Measurements from ENCODE around the gene AMPD3.

AMPD3 gene

GRCh38 chr11:10518891-10519290 lies 63.8 kb downstream of the AMPD3 start:
- Mint-ChIP-seq H3K36me3 (ENCODE audit: insufficient read depth) (peaks cover 11% of the 10 kb centered on the region), H3K27me3 (no peaks in the 10 kb centered on the region), H3K9me3 (no peaks in the 10 kb centered on the region), H3K4me3 (no peak overlapping the region), H3K27ac (no peak overlapping the region), H3K4me1 (ENCODE audit: low read depth in 2 of 2) (peaks cover 0 to 3% of the 10 kb centered on the region in 2 donors)
- DNase-seq (no peak), ATAC-seq (replicated peaks) (no peak)

GRCh38 chr11:10519630-10520029 lies 64.6 kb downstream of the AMPD3 start:
- H3K36me3 Mint-ChIP-seq (ENCODE audit: insufficient read depth), result peaks cover 18% of the 10 kb centered on the region
- H3K27ac Mint-ChIP-seq, result no peak overlapping the region
- no peak for DNase-seq

GRCh38 chr11:10520562-10520961 lies 65.5 kb downstream of the AMPD3 start:
- no peak for DNase-seq
- H3K9me3 Mint-ChIP-seq, result no peaks in the 10 kb centered on the region
- peaks cover 21% of the 10 kb centered on the region for H3K36me3 Mint-ChIP-seq (ENCODE audit: insufficient read depth)
- H3K4me1 Mint-ChIP-seq (ENCODE audit: low read depth in 2 of 2), result no peaks in the 10 kb centered on the region
- H3K27ac Mint-ChIP-seq, result no peak overlapping the region
- no peak for ATAC-seq (replicated peaks)
- no peaks in the 10 kb centered on the region for H3K27me3 Mint-ChIP-seq
- H3K4me3 Mint-ChIP-seq, result no peak overlapping the region

More at GRCh38 chr11:10519630-10520029, 64.6 kb downstream of the AMPD3 start:
- Mint-ChIP-seq H3K4me3 (no peak overlapping the region), H3K9me3 (no peaks in the 10 kb centered on the region), H3K4me1 (ENCODE audit: low read depth in 2 of 2) (no peaks in the 10 kb centered on the region), H3K27me3 (no peaks in the 10 kb centered on the region)
- ATAC-seq (replicated peaks), result no peak

- Mint-ChIP-seq H3K27ac (no peak overlapping the region), H3K27me3 (no peaks in the 10 kb centered on the region), H3K4me3 (no peak overlapping the region), H3K36me3 (ENCODE audit: insufficient read depth) (peaks cover 16% of the 10 kb centered on the region), H3K4me1 (ENCODE audit: low read depth in 2 of 2) (peaks cover 0 to 1% of the 10 kb centered on the region in 2 donors), H3K9me3 (no peaks in the 10 kb centered on the region)
- no peak for ATAC-seq (replicated peaks)
- no peak for DNase-seq
These were observed 67.2 kb downstream of the AMPD3 start for GRCh38 chr11:10522276-10522675.

GRCh38 chr11:10522921-10523320 lies 67.9 kb downstream of the AMPD3 start:
- H3K27me3 Mint-ChIP-seq, result no peaks in the 10 kb centered on the region

GRCh38 chr11:10524471-10524870 lies 69.4 kb downstream of the AMPD3 start:
- DNase-seq, result no peak
- no peak overlapping the region for H3K27ac Mint-ChIP-seq
- peaks cover 20% of the 10 kb centered on the region for H3K36me3 Mint-ChIP-seq (ENCODE audit: insufficient read depth)
- H3K9me3 Mint-ChIP-seq, result no peaks in the 10 kb centered on the region
- H3K27me3 Mint-ChIP-seq, result no peaks in the 10 kb centered on the region
- no peak overlapping the region for H3K4me3 Mint-ChIP-seq
- ATAC-seq (replicated peaks), result no peak
- H3K4me1 Mint-ChIP-seq (ENCODE audit: low read depth in 2 of 2), result peaks cover 0 to 2% of the 10 kb centered on the region in 2 donors

More at GRCh38 chr11:10522921-10523320, 67.9 kb downstream of the AMPD3 start:
- peaks cover 16% of the 10 kb centered on the region for H3K36me3 Mint-ChIP-seq (ENCODE audit: insufficient read depth)
- DNase-seq (no peak), ATAC-seq (replicated peaks) (no peak)
- H3K9me3 Mint-ChIP-seq, result no peaks in the 10 kb centered on the region
- peaks cover 0 to 2% of the 10 kb centered on the region in 2 donors for H3K4me1 Mint-ChIP-seq (ENCODE audit: low read depth in 2 of 2)
- H3K4me3 Mint-ChIP-seq, result no peak overlapping the region
- no peak overlapping the region for H3K27ac Mint-ChIP-seq

- no peak overlapping the region for H3K4me3 Mint-ChIP-seq
These were observed 72.2 kb downstream of the AMPD3 start for GRCh38 chr11:10526974-10527918.

GRCh38 chr11:10528121-10528520 lies 73.1 kb downstream of the AMPD3 start:
- Mint-ChIP-seq H3K4me1 (ENCODE audit: low read depth in 2 of 2) (peaks cover 0 to 2% of the 10 kb centered on the region in 2 donors), H3K36me3 (ENCODE audit: insufficient read depth) (peaks cover 32% of the 10 kb centered on the region), H3K27ac (no peak overlapping the region), H3K9me3 (no peaks in the 10 kb centered on the region), H3K27me3 (no peaks in the 10 kb centered on the region), H3K4me3 (no peak overlapping the region)
- ATAC-seq (replicated peaks) (no peak), DNase-seq (no peak)

More at GRCh38 chr11:10526974-10527918, 72.2 kb downstream of the AMPD3 start:
- H3K27ac Mint-ChIP-seq, result no peak overlapping the region
- H3K4me1 Mint-ChIP-seq (ENCODE audit: low read depth in 2 of 2), result peaks cover 0 to 2% of the 10 kb centered on the region in 2 donors
- peaks cover 28% of the 10 kb centered on the region for H3K36me3 Mint-ChIP-seq (ENCODE audit: insufficient read depth)
- no peaks in the 10 kb centered on the region for H3K9me3 Mint-ChIP-seq
- ATAC-seq (replicated peaks) (no peak), DNase-seq (no peak)
- no peaks in the 10 kb centered on the region for H3K27me3 Mint-ChIP-seq

- ATAC-seq (replicated peaks) (no peak), DNase-seq (no peak)
- no peaks in the 10 kb centered on the region for H3K9me3 Mint-ChIP-seq
- H3K27me3 Mint-ChIP-seq, result no peaks in the 10 kb centered on the region
- no peak overlapping the region for H3K4me3 Mint-ChIP-seq
- H3K36me3 Mint-ChIP-seq (ENCODE audit: insufficient read depth), result peaks cover 32% of the 10 kb centered on the region
- no peak overlapping the region for H3K27ac Mint-ChIP-seq
- H3K4me1 Mint-ChIP-seq (ENCODE audit: low read depth in 2 of 2), result peaks cover 0 to 2% of the 10 kb centered on the region in 2 donors
These were observed 74.2 kb downstream of the AMPD3 start for GRCh38 chr11:10529279-10529678.

- ATAC-seq (replicated peaks) (no peak), DNase-seq (no peak)
- no peak overlapping the region for H3K27ac Mint-ChIP-seq
- H3K9me3 Mint-ChIP-seq, result no peaks in the 10 kb centered on the region
- H3K36me3 Mint-ChIP-seq (ENCODE audit: insufficient read depth), result peaks cover 20% of the 10 kb centered on the region
- H3K27me3 Mint-ChIP-seq, result no peaks in the 10 kb centered on the region
- no peak overlapping the region for H3K4me3 Mint-ChIP-seq
- no peaks in the 10 kb centered on the region for H3K4me1 Mint-ChIP-seq (ENCODE audit: low read depth in 2 of 2)
These were observed 77.5 kb downstream of the AMPD3 start for GRCh38 chr11:10532526-10532925.

GRCh38 chr11:10533323-10533722 lies 78.3 kb downstream of the AMPD3 start:
- Mint-ChIP-seq H3K27me3 (no peaks in the 10 kb centered on the region), H3K27ac (no peak overlapping the region), H3K4me1 (ENCODE audit: low read depth in 2 of 2) (no peaks in the 10 kb centered on the region), H3K36me3 (ENCODE audit: insufficient read depth) (peaks cover 20% of the 10 kb centered on the region), H3K9me3 (no peaks in the 10 kb centered on the region), H3K4me3 (no peak overlapping the region)
- no peak for ATAC-seq (replicated peaks)
- no peak for DNase-seq

GRCh38 chr11:10534316-10534715 lies 79.3 kb downstream of the AMPD3 start:
- H3K4me1 Mint-ChIP-seq (ENCODE audit: low read depth in 2 of 2), result peaks cover 0 to 1% of the 10 kb centered on the region in 2 donors
- H3K27me3 Mint-ChIP-seq, result no peaks in the 10 kb centered on the region
- H3K36me3 Mint-ChIP-seq (ENCODE audit: insufficient read depth), result peaks cover 16% of the 10 kb centered on the region
- ATAC-seq (replicated peaks) (no peak), DNase-seq (no peak)
- H3K4me3 Mint-ChIP-seq, result no peak overlapping the region
- H3K27ac Mint-ChIP-seq, result no peak overlapping the region
- H3K9me3 Mint-ChIP-seq, result no peaks in the 10 kb centered on the region

- Mint-ChIP-seq H3K27ac (no peak overlapping the region), H3K4me1 (ENCODE audit: low read depth in 2 of 2) (peaks cover 9 to 16% of the 10 kb centered on the region in 2 donors), H3K36me3 (ENCODE audit: insufficient read depth) (peaks cover 8% of the 10 kb centered on the region), H3K9me3 (no peaks in the 10 kb centered on the region), H3K27me3 (no peaks in the 10 kb centered on the region), H3K4me3 (no peak overlapping the region)
- ATAC-seq (replicated peaks) (no peak), DNase-seq (no peak)
These were observed 82.5 kb downstream of the AMPD3 start for GRCh38 chr11:10537600-10537999.

- Mint-ChIP-seq H3K4me1 (ENCODE audit: low read depth in 2 of 2) (peaks cover 9 to 16% of the 10 kb centered on the region in 2 donors), H3K9me3 (no peaks in the 10 kb centered on the region), H3K4me3 (no peak overlapping the region), H3K36me3 (ENCODE audit: insufficient read depth) (peaks cover 2% of the 10 kb centered on the region), H3K27ac (no peak overlapping the region), H3K27me3 (no peaks in the 10 kb centered on the region)
- ATAC-seq (replicated peaks) (no peak), DNase-seq (no peak)
These were observed 83.9 kb downstream of the AMPD3 start for GRCh38 chr11:10538924-10539323.

Measured in effector memory CD8-positive, alpha-beta T cell (primary cell).